GM06990 (cell line): ENCODE data around the gene SCNM1.

Source experiments
- DNase-seq: peaks from one replicate; pipeline ENCODE4 v3.0.0-alpha.2; 2011; ENCODE audit not compliant: insufficient read length; ENCODE audit errors: extremely low read depth
- H3K27me3 ChIP-seq: replicated peaks from 2 replicates; pipeline ENCODE4 v1.6.0; 2011; ENCODE audit warnings: low read length; ENCODE audit not compliant: control insufficient read depth, insufficient read depth
- H3K36me3 ChIP-seq: 2 replicates; pipeline ENCODE4 v1.5.1; 2011; ENCODE audit warnings: low read length; ENCODE audit not compliant: control insufficient read depth, insufficient read depth
- H3K4me3 ChIP-seq: replicated peaks from 2 replicates; pipeline ENCODE4 v1.5.1; 2011; ENCODE audit warnings: low read depth, mild to moderate bottlenecking, control low read depth, low read length
- TF ChIP-seq, protein P1 (sequence below): IDR thresholded peaks from 2 replicates; pipeline ENCODE4 v1.5.1; 2011; ENCODE audit warnings: low read length, control low read depth, mild to moderate bottlenecking, inconsistent platforms; ENCODE audit not compliant: insufficient read depth, poor library complexity, severe bottlenecking

Gene SCNM1

GRCh38 chr1:151156515-151156819 is 9.5 kb upstream of the SCNM1 start, which contains the start of gene TNFAIP8L2:
TSS of gene TNFAIP8L2 (plus strand) at chr1:151156649. CDS start at chr1:151158698, 2,049 bp downstream.
- Histone ChIP-seq H3K27me3 (no peaks in the 10 kb centered on the region), H3K4me3 (peak within 1 kb of the TSS; percentile 82), H3K36me3 (peaks cover 2% of the 10 kb centered on the region; the same call in 1 of the 2 replicates)
- TF ChIP-seq, protein P1, sequence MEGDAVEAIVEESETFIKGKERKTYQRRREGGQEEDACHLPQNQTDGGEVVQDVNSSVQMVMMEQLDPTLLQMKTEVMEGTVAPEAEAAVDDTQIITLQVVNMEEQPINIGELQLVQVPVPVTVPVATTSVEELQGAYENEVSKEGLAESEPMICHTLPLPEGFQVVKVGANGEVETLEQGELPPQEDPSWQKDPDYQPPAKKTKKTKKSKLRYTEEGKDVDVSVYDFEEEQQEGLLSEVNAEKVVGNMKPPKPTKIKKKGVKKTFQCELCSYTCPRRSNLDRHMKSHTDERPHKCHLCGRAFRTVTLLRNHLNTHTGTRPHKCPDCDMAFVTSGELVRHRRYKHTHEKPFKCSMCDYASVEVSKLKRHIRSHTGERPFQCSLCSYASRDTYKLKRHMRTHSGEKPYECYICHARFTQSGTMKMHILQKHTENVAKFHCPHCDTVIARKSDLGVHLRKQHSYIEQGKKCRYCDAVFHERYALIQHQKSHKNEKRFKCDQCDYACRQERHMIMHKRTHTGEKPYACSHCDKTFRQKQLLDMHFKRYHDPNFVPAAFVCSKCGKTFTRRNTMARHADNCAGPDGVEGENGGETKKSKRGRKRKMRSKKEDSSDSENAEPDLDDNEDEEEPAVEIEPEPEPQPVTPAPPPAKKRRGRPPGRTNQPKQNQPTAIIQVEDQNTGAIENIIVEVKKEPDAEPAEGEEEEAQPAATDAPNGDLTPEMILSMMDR = no peak
- DNase-seq = peak; percentile 56

DNA sequence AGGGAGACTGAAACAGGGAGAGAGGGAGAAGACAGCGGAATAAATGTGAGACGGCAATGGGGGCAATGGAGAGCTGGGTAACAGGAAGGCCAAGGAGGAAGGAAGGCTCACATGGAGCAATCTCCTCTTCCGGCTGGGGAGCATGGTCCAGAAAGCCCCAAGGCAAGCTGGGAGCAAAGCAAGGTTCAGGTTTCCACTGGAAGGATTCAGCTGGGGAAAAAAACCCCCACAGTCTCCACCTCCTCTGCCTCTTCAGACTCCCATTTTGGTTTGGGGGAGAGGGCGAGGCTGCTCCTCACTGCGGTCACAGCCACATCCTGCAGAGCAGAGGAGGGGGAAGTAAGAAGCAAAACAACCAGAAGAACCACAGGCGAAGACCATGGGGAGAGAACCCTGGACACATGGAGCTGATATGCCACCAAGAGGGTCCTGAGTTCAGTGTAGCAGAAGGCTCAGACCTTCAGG is 8.8 kb upstream of the SCNM1 start:
- Histone ChIP-seq H3K27me3 (no peaks in the 10 kb centered on the region), H3K36me3 (peaks cover 2% of the 10 kb centered on the region; the same call in 1 of the 2 replicates), H3K4me3 (peak overlapping the region; percentile 82)
- peak; percentile 52 for DNase-seq
- TF ChIP-seq, protein P1 = no peak

- no peak overlapping the region for H3K4me3 ChIP-seq
- H3K36me3 ChIP-seq = peaks cover 2% of the 10 kb centered on the region; the same call in 1 of the 2 replicates
- TF ChIP-seq, protein P1 = no peak
- H3K27me3 ChIP-seq = no peaks in the 10 kb centered on the region
- no peak for DNase-seq
These were observed 7.6 kb upstream of the SCNM1 start for GRCh38 chr1:151158326-151158725.

GRCh38 chr1:151158751-151159251 is 7.1 kb upstream of the SCNM1 start:
- TF ChIP-seq, protein P1 = no peak
- Histone ChIP-seq H3K4me3 (no peak overlapping the region), H3K36me3 (peaks cover 2% of the 10 kb centered on the region; the same call in 1 of the 2 replicates), H3K27me3 (no peaks in the 10 kb centered on the region)
- no peak for DNase-seq

DNA sequence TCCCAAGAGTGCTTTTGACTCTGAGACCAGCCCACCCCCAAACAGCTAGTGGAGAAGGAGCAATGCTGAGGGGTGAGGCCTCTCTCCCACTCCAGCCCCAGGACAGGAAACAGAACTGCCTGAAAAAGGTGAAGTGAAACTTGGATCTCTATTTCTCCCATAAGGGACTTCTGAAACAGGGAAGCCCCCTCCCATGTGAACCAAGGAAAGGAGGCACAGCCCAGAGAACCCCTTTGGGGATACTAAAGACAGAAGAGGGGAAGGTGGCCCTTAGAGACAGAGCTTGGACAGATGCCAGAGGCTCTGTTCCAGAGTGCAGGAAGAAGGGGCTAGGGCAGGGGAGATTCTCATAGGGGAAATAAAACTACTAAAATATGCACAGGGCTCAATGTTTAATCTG is 6.6 kb upstream of the SCNM1 start:
- no peak overlapping the region for H3K4me3 ChIP-seq
- TF ChIP-seq, protein P1 = no peak
- H3K36me3 ChIP-seq = peaks cover 2% of the 10 kb centered on the region; the same call in 1 of the 2 replicates
- no peak for DNase-seq
- H3K27me3 ChIP-seq = no peaks in the 10 kb centered on the region
